T-cell (primary cell): ENCODE data around the gene OR52K1. TPM values are rescaled to one million over a fixed set of nuclear protein-coding genes. Genes with fewer than 3 reads are reported as not detected.
"Not testable (repeated sequence)": the region's sequence is repeated elsewhere in the genome, so short reads cannot be mapped to it uniquely, and the experiment has no call there.

ENCODE experiments used
- ATAC-seq, 4 experiments: fragments of 200-7000 bp in 3 of 4; fragments of 150-1000 bp in 1 of 4; cut with Tn5 transposase; replicated peaks in 1 of 4; 1 replicate in 3 of 4; 2 replicates in 1 of 4; pipeline ENCODE4 v1.10.0; 2021; ENCODE audit warnings: moderate library complexity in 3 of 4, mild to moderate bottlenecking in 2 of 4, moderate number of reproducible peaks in 1 of 4
- CTCF ChIA-PET, 2 donors: fragments of 300-600 bp; sonication (Branson Sonifier 250); formaldehyde crosslinking; loops; one replicate each; lab custom pipeline; 2022; ENCODE audit warnings: antibody characterized with exemption in 2 of 2; lab: Charles Lee
- POLR2A ChIA-PET, 2 donors: fragments of 300-600 bp; sonication (Branson Sonifier 250); formaldehyde crosslinking; loops; one replicate each; lab custom pipeline; 2022; ENCODE audit warnings: antibody characterized with exemption in 2 of 2; lab: Charles Lee
- DNase-seq, 35 experiments: peaks; one replicate each; pipeline versions ENCODE4 v3.0.0 to v3.0.0-alpha.2; 2013 to 2023
- H3K27ac ChIP-seq: one replicate; pipeline ENCODE4 v1.5.1; 2013; ENCODE audit warnings: low read length
- H3K27me3 ChIP-seq, 2 experiments: replicated peaks in 1 of 2; 1 replicate in 1 of 2; 2 replicates in 1 of 2; pipeline versions ENCODE4 v1.6.1 to v1.7.0; 2013; ENCODE audit warnings: low read length in 1 of 2, mixed read lengths in 1 of 2; ENCODE audit not compliant: control insufficient read depth in 2 of 2, insufficient read depth in 2 of 2; ENCODE audit errors: extremely low read depth in 1 of 2
- H3K36me3 ChIP-seq, 2 donors: 1 replicate in 1 of 2; 2 replicates in 1 of 2; pipeline versions ENCODE4 v1.6.1 to v1.7.0; 2013; ENCODE audit warnings: low read length in 1 of 2; ENCODE audit not compliant: control insufficient read depth in 2 of 2, insufficient read depth in 1 of 2; ENCODE audit errors: extremely low read depth in 1 of 2
- H3K4me1 ChIP-seq, 2 experiments: 1 replicate in 1 of 2; 2 replicates in 1 of 2; pipeline versions ENCODE4 v1.6.1 to v1.7.0; 2013; ENCODE audit warnings: low read length in 2 of 2, mixed read lengths in 1 of 2; ENCODE audit not compliant: insufficient read depth in 2 of 2, control insufficient read depth in 1 of 2; ENCODE audit errors: extremely low read depth in 1 of 2
- H3K4me3 ChIP-seq, 2 donors: 1 replicate in 1 of 2; 2 replicates in 1 of 2; pipeline versions ENCODE4 v1.5.1 to v1.7.0; 2013; ENCODE audit warnings: mild to moderate bottlenecking in 2 of 2, low read length in 1 of 2, moderate library complexity in 1 of 2; ENCODE audit not compliant: control insufficient read depth in 1 of 2; ENCODE audit errors: extremely low read depth in 1 of 2
- H3K9me3 ChIP-seq: 2 replicates; pipeline ENCODE4 v1.7.0; 2013
- H3K27ac Mint-ChIP-seq, 2 donors: one replicate each; pipeline ENCODE4 v1.8.0; 2020 to 2021; ENCODE audit warnings: mild to moderate bottlenecking in 2 of 2, mixed read lengths in 2 of 2
- H3K27me3 Mint-ChIP-seq, 2 donors: one replicate each; pipeline ENCODE4 v1.8.0; 2021 to 2022; ENCODE audit warnings: mixed read lengths in 2 of 2
- H3K36me3 Mint-ChIP-seq: one replicate; pipeline ENCODE4 v1.8.0; 2021; ENCODE audit warnings: mixed read lengths
- H3K4me1 Mint-ChIP-seq, 3 donors: one replicate each; pipeline ENCODE4 v1.8.0; 2020 to 2022; ENCODE audit warnings: mixed read lengths in 3 of 3, mild to moderate bottlenecking in 1 of 3
- H3K4me3 Mint-ChIP-seq, 3 donors: one replicate each; pipeline ENCODE4 v1.8.0; 2020 to 2022; ENCODE audit warnings: mild to moderate bottlenecking in 3 of 3, mixed read lengths in 3 of 3, moderate library complexity in 3 of 3
- H3K9me3 Mint-ChIP-seq, 3 donors: one replicate each; pipeline ENCODE4 v1.8.0; 2020 to 2022; ENCODE audit warnings: mixed read lengths in 3 of 3
- WGBS: methylation state at CpG from one replicate; pipeline ENCODE4 v1.1.5; 2013; ENCODE audit warnings: missing lambda C conversion rate; ENCODE audit not compliant: insufficient coverage; 5-methylcytosine and 5-hydroxymethylcytosine counted together
- total RNA-seq, 35 experiments: library from RNA in 6 of 35; stranded (reverse) in 6 of 35; fragments of 120-200 nt in 1 of 35; gene quantifications; one replicate each; pipeline versions ENCODE4 v1.2.1 to v1.2.4 and lab custom pipeline; 2013 to 2026

OR52K1 gene
- total RNA-seq, 5 donors from 2014 or later (not counting 1 experiment from before 2014, with no cell fraction given) = not detected

DNA sequence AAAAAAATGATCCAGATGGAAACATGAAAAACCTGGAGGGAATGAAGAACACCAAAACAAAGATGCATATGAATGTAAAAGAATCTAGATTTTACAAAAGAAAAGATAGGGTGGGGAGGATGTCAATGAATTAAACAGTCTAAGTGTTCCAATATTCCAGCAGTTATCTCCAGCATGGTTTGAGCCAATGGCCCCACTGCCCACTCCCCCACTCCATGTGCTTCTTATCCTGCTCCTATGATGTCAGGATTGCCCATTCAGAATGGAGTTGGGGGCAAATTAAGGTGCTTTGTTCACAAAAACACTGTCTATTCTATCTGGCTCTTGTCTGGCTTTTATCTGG lies 1.2 kb upstream of the OR52K1 start:
- no peaks in the 10 kb centered on the region for H3K4me1 Mint-ChIP-seq
- H3K4me3 Mint-ChIP-seq = no peak overlapping the region
- H3K9me3 Mint-ChIP-seq = no peaks in the 10 kb centered on the region
- peaks cover 4 to 8% of the 10 kb centered on the region in 2 donors for H3K27me3 Mint-ChIP-seq
- no peak overlapping the region for H3K27ac Mint-ChIP-seq
- no peak overlapping the region for H3K27ac ChIP-seq
- no peak overlapping the region for H3K4me3 ChIP-seq
- no peaks in the 10 kb centered on the region for H3K9me3 ChIP-seq
- no peak for ATAC-seq
- DNase-seq = no peak
- POLR2A ChIA-PET = no interaction called here
- H3K27me3 ChIP-seq = no peaks in the 10 kb centered on the region
- CTCF ChIA-PET = no interaction called here
- no peaks in the 10 kb centered on the region for H3K4me1 ChIP-seq
- H3K36me3 Mint-ChIP-seq = no peaks in the 10 kb centered on the region
- no peaks in the 10 kb centered on the region for H3K36me3 ChIP-seq

DNA sequence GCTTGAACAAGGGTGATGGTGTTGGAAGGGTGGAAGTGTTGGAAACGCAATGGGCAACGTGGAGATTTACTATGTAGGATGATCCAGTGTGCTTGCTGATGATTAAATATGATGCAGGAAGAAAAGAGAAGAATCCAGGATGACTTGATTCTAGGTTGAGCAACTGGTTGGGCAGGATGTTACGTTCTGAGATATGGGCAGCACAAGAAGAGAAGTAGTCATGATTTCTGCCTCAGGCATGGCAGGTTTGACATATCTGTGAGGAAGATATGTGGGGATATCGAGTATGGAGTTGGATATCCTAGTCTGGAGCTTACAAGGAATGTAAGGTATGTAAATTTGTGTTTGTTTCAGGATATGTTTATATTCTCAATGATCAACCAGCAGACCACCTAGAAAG lies 1.9 kb downstream of the OR52K1 start:
- H3K36me3 ChIP-seq = no peaks in the 10 kb centered on the region
- ChIA-PET CTCF (no interaction called here), POLR2A (no interaction called here)
- H3K4me3 ChIP-seq = no peak overlapping the region
- H3K4me3 Mint-ChIP-seq = no peak overlapping the region
- peaks cover 0 to 1% of the 10 kb centered on the region in 2 experiments for H3K27me3 ChIP-seq
- H3K36me3 Mint-ChIP-seq = no peaks in the 10 kb centered on the region
- no peak overlapping the region for H3K27ac ChIP-seq
- H3K9me3 ChIP-seq = no peaks in the 10 kb centered on the region
- no peak for ATAC-seq
- no peaks in the 10 kb centered on the region for H3K4me1 Mint-ChIP-seq
- H3K27me3 Mint-ChIP-seq = peaks cover 7 to 8% of the 10 kb centered on the region in 2 donors
- no peak overlapping the region for H3K27ac Mint-ChIP-seq
- no peaks in the 10 kb centered on the region for H3K9me3 Mint-ChIP-seq
- H3K4me1 ChIP-seq = no peaks in the 10 kb centered on the region
- DNase-seq = no peak
- WGBS = 70% methylated on average over 3 of the region's 4 CpGs

DNA sequence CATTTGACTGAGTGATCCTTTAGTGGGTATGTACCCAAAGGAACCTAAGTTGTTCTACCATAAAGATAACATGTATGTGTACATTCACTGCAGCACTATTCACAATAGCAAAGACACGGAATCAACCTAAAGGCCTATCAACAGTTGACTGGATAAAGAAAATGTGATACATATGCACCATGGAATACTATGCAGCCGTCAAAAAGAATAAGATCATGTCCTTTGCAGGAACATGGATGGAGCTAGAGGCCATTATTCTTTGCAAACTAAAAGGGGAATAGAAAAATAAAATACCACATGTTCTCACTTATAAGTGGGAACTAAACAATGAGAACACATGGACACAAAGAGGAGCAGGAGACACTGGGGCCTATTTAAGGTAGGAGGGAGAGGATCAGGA lies 9.0 kb downstream of the OR52K1 start:
- H3K9me3 ChIP-seq, H3K36me3 ChIP-seq, H3K4me1 ChIP-seq, DNase-seq, H3K4me1 Mint-ChIP-seq, H3K27ac ChIP-seq, H3K9me3 Mint-ChIP-seq, ATAC-seq, H3K4me3 ChIP-seq, H3K27ac Mint-ChIP-seq, H3K4me3 Mint-ChIP-seq, H3K27me3 ChIP-seq, POLR2A ChIA-PET, H3K36me3 Mint-ChIP-seq: not testable (repeated sequence)
- H3K27me3 Mint-ChIP-seq = peaks cover 21 to 33% of the 10 kb centered on the region in 2 donors
- CTCF ChIA-PET = interaction anchor here in 1 of 2 donors (0.7 to 2.7 kb wide), 2 partner anchors 48 to 304 kb away, joined by 3 to 18 read pairs; no protein-coding TSS in a partner anchor
- WGBS = no CpG with 5 or more reads among the region's 2 CpGs

DNA sequence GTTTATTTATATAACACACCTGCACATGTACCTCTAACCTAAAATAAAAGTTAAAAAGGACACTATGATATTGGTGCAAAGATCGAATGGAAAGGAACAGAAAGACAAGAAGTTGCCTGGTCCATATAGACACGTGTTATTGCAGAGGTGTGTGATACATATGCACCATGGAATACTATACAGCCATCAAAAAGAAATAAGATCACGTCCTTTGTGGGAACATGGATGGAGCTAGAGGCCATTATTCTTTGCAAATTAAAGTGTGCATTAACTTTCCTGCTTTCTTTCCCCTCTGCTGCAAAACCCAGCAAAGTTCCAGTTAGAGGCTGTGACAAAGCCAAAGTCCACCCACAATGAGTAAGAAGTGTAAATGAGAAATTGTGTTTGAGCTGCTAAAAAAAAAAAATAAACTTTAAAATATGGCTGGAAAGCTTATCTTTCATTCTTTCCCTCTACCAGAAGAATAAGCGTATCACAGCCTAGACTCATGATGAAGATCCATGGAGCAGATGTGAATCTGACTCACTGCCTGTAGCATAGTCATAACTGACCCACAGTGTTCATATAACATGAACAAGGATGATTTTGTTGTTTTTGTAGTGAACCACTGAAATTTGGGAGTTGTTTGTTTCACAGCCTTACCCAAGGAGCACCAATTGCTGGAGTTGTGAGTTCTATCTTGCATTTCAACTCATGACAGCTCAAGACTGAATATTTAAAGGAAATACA lies 9.6 kb downstream of the OR52K1 start:
- ChIA-PET POLR2A (no interaction called here), CTCF (interaction anchor here in 1 of 2 donors (0.7 to 2.7 kb wide), 2 partner anchors 47 to 305 kb away, joined by 3 to 18 read pairs; no protein-coding TSS in a partner anchor)
- Histone ChIP-seq H3K4me1 (no peaks in the 10 kb centered on the region), H3K9me3 (no peaks in the 10 kb centered on the region), H3K36me3 (no peaks in the 10 kb centered on the region), H3K4me3 (no peak overlapping the region), H3K27ac (no peak overlapping the region), H3K27me3 (peaks cover 0 to 4% of the 10 kb centered on the region in 2 experiments)
- no CpG with 5 or more reads among the region's 4 CpGs for WGBS
- Mint-ChIP-seq H3K4me3 (no peak overlapping the region), H3K27me3 (peaks cover 19 to 39% of the 10 kb centered on the region in 2 donors), H3K4me1 (peaks cover 0 to 3% (median 3%) of the 10 kb centered on the region in 3 donors), H3K36me3 (no peaks in the 10 kb centered on the region), H3K9me3 (peaks cover 0 to 3% (median 0%) of the 10 kb centered on the region in 3 donors), H3K27ac (no peak overlapping the region)
- DNase-seq = no peak
- no peak for ATAC-seq

DNA sequence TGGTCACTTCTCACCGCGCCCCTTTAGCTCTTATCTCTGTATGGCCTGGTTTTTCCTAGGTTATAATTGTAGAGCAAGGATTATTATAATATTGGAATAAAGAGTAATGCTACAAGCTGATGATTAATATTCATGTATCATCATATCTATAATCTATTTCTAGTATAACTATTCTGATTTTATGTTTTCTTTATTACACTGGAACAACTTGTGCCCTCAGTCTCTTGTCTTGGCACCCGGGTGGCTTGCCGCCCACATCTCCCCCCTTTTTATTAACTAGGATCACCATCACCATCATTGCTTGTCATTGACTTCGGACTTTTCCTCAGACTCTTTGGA lies 11.0 kb downstream of the OR52K1 start:
- Histone ChIP-seq H3K4me3 (no peak overlapping the region), H3K27ac (no peak overlapping the region), H3K36me3 (no peaks in the 10 kb centered on the region), H3K9me3 (no peaks in the 10 kb centered on the region), H3K27me3 (peaks cover 0 to 4% of the 10 kb centered on the region in 2 experiments), H3K4me1 (no peaks in the 10 kb centered on the region)
- Mint-ChIP-seq H3K4me1 (peaks cover 0 to 3% (median 3%) of the 10 kb centered on the region in 3 donors), H3K9me3 (peaks cover 0 to 3% (median 0%) of the 10 kb centered on the region in 3 donors), H3K4me3 (no peak overlapping the region), H3K36me3 (no peaks in the 10 kb centered on the region), H3K27me3 (peaks cover 19 to 41% of the 10 kb centered on the region in 2 donors), H3K27ac (no peak overlapping the region)
- ATAC-seq (no peak), DNase-seq (no peak)
- WGBS = no CpG with 5 or more reads among the region's 5 CpGs
- ChIA-PET POLR2A (no interaction called here), CTCF (interaction anchor here (0.6 to 2.7 kb wide), 3 partner anchors 302 to 306 kb away, joined by 3 to 18 read pairs (median 7); no protein-coding TSS in a partner anchor)

DNA sequence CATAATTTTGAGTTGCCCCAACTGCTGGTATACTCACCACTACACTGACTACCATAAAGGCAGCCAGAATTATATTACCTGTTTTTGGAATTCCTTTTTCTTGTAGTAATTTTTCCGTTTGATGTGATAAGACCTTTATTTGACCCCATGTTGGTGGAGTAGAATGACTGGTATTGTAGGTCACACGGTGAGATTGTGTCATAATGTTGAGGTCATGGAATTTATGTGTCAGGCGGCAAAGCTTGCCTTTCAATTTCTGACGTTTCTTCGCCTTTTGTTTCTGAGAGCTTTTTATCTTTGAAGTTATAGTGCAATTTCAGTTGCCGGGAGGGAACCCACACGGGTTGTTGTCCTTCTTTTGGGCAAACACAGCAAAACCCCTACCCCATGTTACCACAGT lies 13.0 kb downstream of the OR52K1 start:
- ChIA-PET CTCF (interaction anchor here in 1 of 2 donors (0.6 to 1.4 kb wide), 2 partner anchors 308 to 309 kb away, joined by 3 to 4 read pairs; no protein-coding TSS in a partner anchor), POLR2A (no interaction called here)
- no peaks in the 10 kb centered on the region for H3K4me1 ChIP-seq
- Mint-ChIP-seq H3K36me3 (no peaks in the 10 kb centered on the region), H3K27me3 (peaks cover 12 to 26% of the 10 kb centered on the region in 2 donors), H3K4me1 (peaks cover 0 to 3% (median 3%) of the 10 kb centered on the region in 3 donors), H3K4me3 (no peak overlapping the region), H3K9me3 (peaks cover 0 to 3% (median 0%) of the 10 kb centered on the region in 3 donors), H3K27ac (no peak overlapping the region)
- H3K4me3 ChIP-seq = no peak overlapping the region
- H3K27ac ChIP-seq = no peak overlapping the region
- no peaks in the 10 kb centered on the region for H3K36me3 ChIP-seq
- no peaks in the 10 kb centered on the region for H3K27me3 ChIP-seq
- ATAC-seq (no peak), DNase-seq (no peak)
- WGBS = 29% methylated on average over 2 of the region's 7 CpGs
- no peaks in the 10 kb centered on the region for H3K9me3 ChIP-seq
